B cell (primary cell): ENCODE data around the gene INTS15. TPM values are rescaled to one million over a fixed set of nuclear protein-coding genes. Genes with fewer than 3 reads are reported as not detected.

Source experiments
- ATAC-seq: fragments of 200-7000 bp; cut with Tn5 transposase; one replicate; pipeline ENCODE4 v1.10.0; 2021; ENCODE audit warnings: low read depth, mild to moderate bottlenecking, moderate number of reproducible peaks, moderate library complexity
- CTCF ChIA-PET: fragments of 350-600 bp; sonication (Branson Sonifier 250); formaldehyde crosslinking; loops from one replicate; lab custom pipeline; 2021; ENCODE audit warnings: antibody characterized with exemption, inconsistent platforms; lab: Charles Lee
- POLR2A ChIA-PET: fragments of 350-600 bp; sonication (Branson Sonifier 250); formaldehyde crosslinking; loops from one replicate; lab custom pipeline; 2021; ENCODE audit warnings: antibody characterized with exemption; lab: Charles Lee
- DNase-seq: peaks from one replicate; pipeline ENCODE4 v3.0.0; 2013
- H2AFZ ChIP-seq: 2 replicates; pipeline ENCODE4 v1.6.1; 2012; ENCODE audit warnings: mild to moderate bottlenecking, low read depth, low read length; ENCODE audit not compliant: insufficient read depth, poor library complexity, severe bottlenecking
- H3K27ac ChIP-seq, 2 donors: 1 replicate in 1 of 2; 2 replicates in 1 of 2; pipeline ENCODE4 v1.5.1; 2012 to 2013; ENCODE audit warnings: low read length in 2 of 2, mild to moderate bottlenecking in 2 of 2, moderate library complexity in 1 of 2
- H3K27me3 ChIP-seq, 4 experiments: fragments of 200-600 bp in 1 of 4; sonication (generic) in 1 of 4; replicated peaks in 1 of 4; 1 replicate in 2 of 4; 2 replicates in 2 of 4; pipeline versions ENCODE4 v1.6.1 to v1.7.0; 2013 to 2016; ENCODE audit warnings: low read length in 3 of 4, mild to moderate bottlenecking in 2 of 4, mixed read lengths in 1 of 4, moderate library complexity in 1 of 4; ENCODE audit not compliant: insufficient read depth in 4 of 4, control insufficient read depth in 3 of 4; ENCODE audit errors: control extremely low read depth in 1 of 4
- H3K36me3 ChIP-seq, 2 experiments: replicated peaks in 1 of 2; 1 replicate in 1 of 2; 2 replicates in 1 of 2; pipeline versions ENCODE4 v1.6.1 to v1.7.1; 2013; ENCODE audit warnings: low read length in 1 of 2; ENCODE audit not compliant: insufficient read depth in 2 of 2, control insufficient read depth in 1 of 2; ENCODE audit errors: control extremely low read depth in 1 of 2, extremely low read depth in 1 of 2
- H3K4me1 ChIP-seq, 2 donors: fragments of 200-600 bp in 1 of 2; sonication (generic) in 1 of 2; 1 replicate in 1 of 2; 2 replicates in 1 of 2; pipeline versions ENCODE4 v1.5.1 to v1.6.1; 2013 to 2017; ENCODE audit warnings: low read length in 2 of 2; ENCODE audit not compliant: control insufficient read depth in 2 of 2, insufficient read depth in 2 of 2
- H3K4me2 ChIP-seq: replicated peaks from 2 replicates; pipeline ENCODE3; 2012; ENCODE audit warnings: mild to moderate bottlenecking, low read depth, low read length; ENCODE audit not compliant: poor library complexity, severe bottlenecking
- H3K4me3 ChIP-seq, 5 experiments: fragments of 200-600 bp in 1 of 5; sonication (generic) in 1 of 5; 1 replicate in 3 of 5; 2 replicates in 2 of 5; pipeline versions ENCODE4 v1.5.1 to v1.7.0; 2011 to 2016; ENCODE audit warnings: low read length in 4 of 5, mild to moderate bottlenecking in 4 of 5, low read depth in 2 of 5, control low read depth in 1 of 5, moderate library complexity in 1 of 5; ENCODE audit not compliant: insufficient read depth in 1 of 5; ENCODE audit errors: control extremely low read depth in 1 of 5, extremely low read depth in 1 of 5
- H3K79me2 ChIP-seq: fragments of 200-600 bp; sonication (generic); one replicate; pipeline ENCODE4 v1.6.0; 2016; ENCODE audit warnings: low read length; ENCODE audit not compliant: control insufficient read depth, insufficient read depth
- H3K9ac ChIP-seq: fragments of 200-600 bp; sonication (generic); 2 replicates; pipeline ENCODE4 v1.6.1; 2017; ENCODE audit warnings: mild to moderate bottlenecking, low read length, moderate library complexity
- H3K9me3 ChIP-seq, 3 donors: one replicate each; pipeline versions ENCODE4 v1.6.1 to v1.7.1; 2013; ENCODE audit warnings: low read length in 2 of 3; ENCODE audit not compliant: control insufficient read depth in 2 of 3, insufficient read depth in 1 of 3; ENCODE audit errors: control extremely low read depth in 1 of 3
- H4K20me1 ChIP-seq: 2 replicates; pipeline ENCODE4 v1.6.0; 2012; ENCODE audit warnings: mild to moderate bottlenecking, low read length; ENCODE audit not compliant: insufficient read depth, control insufficient read depth, poor library complexity, severe bottlenecking
- H3K27ac Mint-ChIP-seq: one replicate; pipeline ENCODE4 v1.8.0; 2021; ENCODE audit warnings: mixed read lengths
- H3K27me3 Mint-ChIP-seq: one replicate; pipeline ENCODE4 v1.8.0; 2021; ENCODE audit warnings: mixed read lengths
- H3K4me1 Mint-ChIP-seq: one replicate; pipeline ENCODE4 v1.8.0; 2021; ENCODE audit warnings: mixed read lengths
- H3K4me3 Mint-ChIP-seq: one replicate; pipeline ENCODE4 v1.8.0; 2021; ENCODE audit warnings: mixed read lengths
- H3K9me3 Mint-ChIP-seq: one replicate; pipeline ENCODE4 v1.8.0; 2022; ENCODE audit warnings: mixed read lengths; ENCODE audit not compliant: insufficient read depth
- CTCF ChIP-seq: fragments of 200-600 bp; IDR thresholded peaks from one replicate; pipeline ENCODE4 v1.8.0; 2022; ENCODE audit warnings: antibody characterized with exemption, mild to moderate bottlenecking
- EZH2 ChIP-seq: IDR thresholded peaks from 2 replicates; pipeline ENCODE4 v1.6.1; 2012; ENCODE audit warnings: borderline replicate concordance, low read depth, mild to moderate bottlenecking, moderate library complexity, low read length; ENCODE audit not compliant: insufficient read depth, poor library complexity, severe bottlenecking
- WGBS: methylation state at CpG from one replicate; pipeline ENCODE4 v1.1.5; 2013; ENCODE audit warnings: missing lambda C conversion rate; ENCODE audit not compliant: insufficient coverage; 5-methylcytosine and 5-hydroxymethylcytosine counted together
- intact Hi-C: fragments of 100-400 bp; cut with micrococcal nuclease; formaldehyde crosslinking; loops from one replicate; pipeline ENCODE4 v1.10.0; 2022
- polyA plus RNA-seq: library from polyadenylated mRNA; depleted of rRNA; stranded (reverse); fragments of >200 nt; gene quantifications from 2 replicates; pipeline ENCODE4 v1.2.3, GENCODE V29; 2012
- total RNA-seq, 2 donors: library from RNA; stranded (reverse); fragments of 120-200 nt in 1 of 2; gene quantifications; 1 replicate in 1 of 2; 2 replicates in 1 of 2; pipeline versions ENCODE4 v1.2.3 to v1.2.4, GENCODE V29; 2013 to 2022

The INTS15 gene
- total and polyA plus RNA-seq, 2 donors (not counting 1 experiment from before 2014, with no cell fraction given), result 57.1 to 63.2 TPM

GRCh38 chr7:6578114-6579084 is 11.4 kb upstream of the INTS15 start:
- ATAC-seq (no peak), DNase-seq (no peak)
- Histone ChIP-seq H2AFZ (no peak overlapping the region), H4K20me1 (no peaks in the 10 kb centered on the region), H3K36me3 (peaks cover 4 to 27% of the 10 kb centered on the region in 2 experiments), H3K9ac (peak overlapping the region; percentile 85), H3K27ac (peak overlapping the region; percentile 93 to 97), H3K4me1 (peaks cover 0 to 35% of the 10 kb centered on the region in 2 donors), H3K27me3 (no peaks in the 10 kb centered on the region), H3K79me2 (no peaks in the 10 kb centered on the region), H3K4me2 (peak overlapping the region; percentile 92), H3K4me3 (peak overlapping the region in 1 of 5 experiments; percentile 74), H3K9me3 (no peaks in the 10 kb centered on the region)
- intact Hi-C loops, result loop anchor here (5.0 kb wide), 1 partner anchor 129 kb away; the partner anchor contains the start of gene ZNF12
- H3K4me1 Mint-ChIP-seq, result peaks cover 34% of the 10 kb centered on the region
- ChIA-PET CTCF (interaction anchor here (0.8 to 1.3 kb wide), 2 partner anchors 10 to 66 kb away, joined by 3 read pairs; no protein-coding TSS in a partner anchor), POLR2A (interaction anchor here (1.5 kb wide), 1 partner anchor 12 kb away, joined by 6 read pairs; no protein-coding TSS in a partner anchor)
- H3K4me3 Mint-ChIP-seq, result peak overlapping the region; percentile 36
- no peaks in the 10 kb centered on the region for H3K9me3 Mint-ChIP-seq
- H3K27ac Mint-ChIP-seq, result peak overlapping the region; percentile 10
- H3K27me3 Mint-ChIP-seq, result no peaks in the 10 kb centered on the region
- 100% methylated on average over 11 of the region's 18 CpGs for WGBS
- TF ChIP-seq CTCF (no peak), EZH2 (no peak)
